Kidney epithelial cell (primary cell): ENCODE data around the gene CCDC102A. TPM values are rescaled to one million over a fixed set of nuclear protein-coding genes. Genes with fewer than 3 reads are reported as not detected.

Experiments used
- DNase-seq: peaks from one replicate; pipeline ENCODE4 v3.0.0-alpha.2; 2010; ENCODE audit warnings: low read depth
- H3K27me3 ChIP-seq: 2 replicates; pipeline ENCODE4 v1.6.0; 2011; ENCODE audit warnings: low read length; ENCODE audit not compliant: control insufficient read depth, insufficient read depth
- H3K36me3 ChIP-seq: 2 replicates; pipeline ENCODE4 v1.5.1; 2011; ENCODE audit warnings: low read length; ENCODE audit not compliant: control insufficient read depth, insufficient read depth
- H3K4me3 ChIP-seq: 2 replicates; pipeline ENCODE4 v1.5.1; 2011; ENCODE audit warnings: low read depth, mild to moderate bottlenecking, control low read depth, low read length
- total RNA-seq: library from RNA; depleted of rRNA; stranded (reverse); fragments of >200 nt; gene quantifications from 2 replicates; pipeline ENCODE4 v1.2.3, GENCODE V29; 2015
- TF ChIP-seq, protein P1 (sequence below): IDR thresholded peaks from 2 replicates; pipeline ENCODE4 v1.5.1; 2011; ENCODE audit warnings: mild to moderate bottlenecking, moderate library complexity, low read length, control low read depth, inconsistent platforms; ENCODE audit not compliant: insufficient read depth, poor library complexity, severe bottlenecking

Gene CCDC102A
- total RNA-seq, 1 donor from 2014 or later, result 11.4 TPM

DNA sequence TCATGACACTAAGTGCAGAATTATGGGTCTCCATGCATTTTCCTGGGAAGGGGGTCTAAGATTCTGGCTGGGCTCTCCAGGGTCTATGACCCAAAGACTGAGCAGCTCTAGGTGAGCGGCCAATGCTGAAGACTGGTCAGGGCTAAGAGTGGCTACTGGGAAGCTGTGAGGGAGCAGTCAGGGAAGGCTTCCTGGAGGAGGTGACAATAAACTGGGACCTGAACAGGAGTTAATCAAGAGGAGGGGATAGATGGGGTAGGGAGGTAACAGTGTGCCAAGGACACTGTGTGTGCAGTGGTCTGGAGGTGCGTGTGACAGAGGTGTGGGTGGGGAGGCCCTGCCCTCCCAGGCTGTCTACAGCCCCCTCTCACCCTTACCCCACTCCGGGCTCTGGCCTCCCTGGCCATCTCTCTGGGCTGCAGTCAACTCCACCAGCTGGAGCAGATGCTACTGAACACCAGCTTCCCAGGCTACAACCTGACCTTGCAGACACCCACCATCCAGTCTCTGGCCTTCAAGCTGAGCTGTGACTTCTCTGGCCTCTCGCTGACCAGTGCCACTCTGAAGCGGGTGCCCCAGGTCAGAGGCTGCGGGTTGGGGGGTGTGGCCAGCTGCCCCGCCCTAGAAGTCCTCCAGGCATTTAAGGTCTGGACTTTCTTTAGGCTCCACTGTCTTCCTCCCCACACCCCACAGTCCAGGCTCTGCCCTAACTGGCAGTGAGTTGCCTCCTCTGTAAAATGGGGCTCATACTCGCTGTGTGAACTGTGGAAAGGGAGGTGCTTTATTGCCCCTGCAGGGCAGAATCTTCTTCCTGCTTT lies 26.5 kb upstream of the CCDC102A start:
- no peak for DNase-seq
- TF ChIP-seq, protein P1, sequence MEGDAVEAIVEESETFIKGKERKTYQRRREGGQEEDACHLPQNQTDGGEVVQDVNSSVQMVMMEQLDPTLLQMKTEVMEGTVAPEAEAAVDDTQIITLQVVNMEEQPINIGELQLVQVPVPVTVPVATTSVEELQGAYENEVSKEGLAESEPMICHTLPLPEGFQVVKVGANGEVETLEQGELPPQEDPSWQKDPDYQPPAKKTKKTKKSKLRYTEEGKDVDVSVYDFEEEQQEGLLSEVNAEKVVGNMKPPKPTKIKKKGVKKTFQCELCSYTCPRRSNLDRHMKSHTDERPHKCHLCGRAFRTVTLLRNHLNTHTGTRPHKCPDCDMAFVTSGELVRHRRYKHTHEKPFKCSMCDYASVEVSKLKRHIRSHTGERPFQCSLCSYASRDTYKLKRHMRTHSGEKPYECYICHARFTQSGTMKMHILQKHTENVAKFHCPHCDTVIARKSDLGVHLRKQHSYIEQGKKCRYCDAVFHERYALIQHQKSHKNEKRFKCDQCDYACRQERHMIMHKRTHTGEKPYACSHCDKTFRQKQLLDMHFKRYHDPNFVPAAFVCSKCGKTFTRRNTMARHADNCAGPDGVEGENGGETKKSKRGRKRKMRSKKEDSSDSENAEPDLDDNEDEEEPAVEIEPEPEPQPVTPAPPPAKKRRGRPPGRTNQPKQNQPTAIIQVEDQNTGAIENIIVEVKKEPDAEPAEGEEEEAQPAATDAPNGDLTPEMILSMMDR, result no peak
- H3K36me3 ChIP-seq, result no peaks in the 10 kb centered on the region
- peaks cover 3% of the 10 kb centered on the region for H3K27me3 ChIP-seq
- no peak overlapping the region for H3K4me3 ChIP-seq

DNA sequence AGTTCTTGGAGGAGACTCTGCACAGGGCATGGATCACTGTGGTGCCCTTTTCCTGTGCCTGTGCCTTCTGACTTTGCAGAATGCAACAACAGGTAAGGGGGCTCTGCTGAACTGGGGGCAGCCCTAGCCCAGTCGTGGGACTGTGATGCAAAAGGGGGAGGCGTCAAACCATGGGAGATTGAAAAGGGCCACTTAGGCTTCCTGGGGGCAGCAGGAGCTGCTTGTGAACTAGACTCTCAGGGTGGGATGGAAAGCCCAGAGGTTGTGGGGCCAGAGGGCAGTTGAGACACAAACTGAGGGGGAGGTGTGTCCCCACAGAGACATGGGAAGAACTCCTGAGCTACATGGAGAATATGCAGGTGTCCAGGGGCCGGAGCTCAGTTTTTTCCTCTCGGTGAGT lies 25.7 kb upstream of the CCDC102A start:
- no peak overlapping the region for H3K4me3 ChIP-seq
- TF ChIP-seq, protein P1, result no peak
- peaks cover 3% of the 10 kb centered on the region for H3K27me3 ChIP-seq
- H3K36me3 ChIP-seq, result no peaks in the 10 kb centered on the region
- no peak for DNase-seq

DNA sequence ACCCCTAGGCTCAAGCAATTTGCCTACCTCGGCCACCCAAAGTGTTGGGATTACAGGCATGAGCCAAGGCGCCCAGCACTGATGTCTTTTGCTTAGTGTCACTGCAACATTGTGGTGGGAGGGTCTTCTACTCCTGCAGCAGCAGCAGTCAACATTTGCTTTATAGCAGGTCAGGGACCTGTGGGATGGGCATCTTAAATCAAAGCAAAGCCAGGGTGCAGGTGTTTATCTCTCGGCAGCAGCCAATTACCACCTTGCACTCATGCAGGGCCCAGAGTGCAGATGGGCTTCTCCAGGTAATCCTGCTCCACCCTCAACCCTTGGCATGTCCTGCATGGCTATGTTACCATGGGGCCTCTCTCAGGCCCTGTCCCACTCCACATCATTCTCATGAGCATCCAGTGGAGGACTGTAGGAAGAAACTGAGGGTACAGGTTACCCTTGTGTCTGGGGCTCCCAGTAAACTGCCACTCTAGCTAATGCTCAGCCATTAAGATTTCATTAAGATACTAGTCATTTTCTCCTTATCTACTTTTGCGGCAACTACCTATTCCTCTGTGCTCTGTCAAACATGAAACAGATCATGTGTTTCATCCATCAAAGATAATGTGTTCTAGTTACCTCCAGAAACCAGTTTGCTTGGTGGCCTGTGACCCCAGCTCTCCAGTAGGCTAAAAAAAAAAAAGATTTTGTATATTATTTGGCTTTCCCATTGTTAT lies 22.9 kb upstream of the CCDC102A start:
- TF ChIP-seq, protein P1, result no peak
- DNase-seq, result no peak
- Histone ChIP-seq H3K27me3 (peaks cover 3% of the 10 kb centered on the region), H3K36me3 (no peaks in the 10 kb centered on the region), H3K4me3 (no peak overlapping the region)

DNA sequence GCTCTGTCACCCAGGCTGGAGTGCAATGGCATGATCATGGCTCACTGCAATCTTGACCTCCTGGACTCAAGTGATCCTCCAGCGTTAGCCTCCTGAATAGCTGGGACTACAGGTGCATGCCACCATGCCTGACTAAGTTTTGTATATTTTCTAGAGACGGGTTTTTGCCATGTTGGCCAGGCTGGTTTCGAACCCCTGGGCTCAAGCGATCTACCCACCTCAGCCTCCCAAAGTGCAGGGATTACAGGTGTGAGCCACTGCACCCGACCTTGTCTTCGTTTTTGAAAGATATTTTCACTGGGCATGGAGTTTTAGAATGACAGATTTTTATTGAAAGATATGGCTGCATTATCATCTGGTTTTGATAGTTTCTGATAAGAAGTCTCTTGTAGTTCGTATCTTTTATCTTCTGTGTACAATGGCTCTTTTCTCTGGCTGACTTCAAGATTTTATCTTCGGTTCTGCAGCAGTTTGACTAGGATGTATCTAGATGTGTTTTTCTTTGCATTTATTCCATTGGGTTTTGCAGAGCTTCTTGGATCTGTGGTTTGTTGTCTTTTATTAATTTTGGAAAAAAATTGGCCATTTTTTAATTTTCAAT lies 20.7 kb upstream of the CCDC102A start:
- Histone ChIP-seq H3K4me3 (no peak overlapping the region), H3K27me3 (peaks cover 3% of the 10 kb centered on the region), H3K36me3 (no peaks in the 10 kb centered on the region)
- DNase-seq, result no peak
- TF ChIP-seq, protein P1, result no peak

DNA sequence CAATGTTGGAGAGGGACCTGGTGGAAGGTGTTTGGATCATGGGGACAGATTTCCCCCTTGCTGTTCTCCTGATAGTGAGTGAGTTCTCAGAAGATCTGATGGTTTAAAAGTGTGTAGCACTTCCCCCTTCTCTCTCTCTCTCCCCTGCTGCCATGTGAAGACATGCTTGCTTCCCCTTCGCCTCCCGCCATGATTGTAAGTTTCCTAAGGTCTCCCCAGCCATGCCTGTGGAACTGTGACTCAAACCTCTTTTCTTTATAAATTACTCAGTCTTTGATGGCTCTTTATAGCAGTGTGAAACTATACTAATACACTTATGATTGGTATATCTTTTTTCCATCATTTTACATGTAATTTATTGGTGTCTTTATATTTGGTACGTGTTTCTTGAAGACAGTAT lies 19.5 kb upstream of the CCDC102A start:
- TF ChIP-seq, protein P1, result no peak
- no peak for DNase-seq
- H3K36me3 ChIP-seq, result no peaks in the 10 kb centered on the region
- no peak overlapping the region for H3K4me3 ChIP-seq
- peaks cover 1% of the 10 kb centered on the region for H3K27me3 ChIP-seq
